Lower leg skin (tissue), 4 donors: ENCODE results near the gene SF3B2. TPM values are rescaled to one million over a fixed set of nuclear protein-coding genes. Genes with fewer than 3 reads are reported as not detected.
A peak's percentile ranks its signal among the peaks of the same experiment; 100 is the strongest.
"Not testable (repeated sequence)": the region's sequence is repeated elsewhere in the genome, so short reads cannot be mapped to it uniquely, and the experiment has no call there.

Experiments used
- DNase-seq, 2 donors: peaks; one replicate each; pipeline ENCODE4 v3.0.0-alpha.2; 2019; ENCODE audit warnings: low spot score in 2 of 2
- H3K4me3 ChIP-seq: fragments of 200-600 bp; sonication (generic); 2 replicates; pipeline ENCODE4 v1.5.1; 2017; ENCODE audit warnings: mild to moderate bottlenecking, low read depth; ENCODE audit not compliant: poor library complexity, severe bottlenecking
- CTCF ChIP-seq, 3 donors: fragments of 450-650 bp; IDR thresholded peaks; one replicate each; pipeline ENCODE4 v1.5.1; 2016; ENCODE audit warnings: antibody characterized with exemption in 3 of 3, mild to moderate bottlenecking in 3 of 3, moderate library complexity in 2 of 3
- POLR2A ChIP-seq, 2 donors: fragments of 450-650 bp; IDR thresholded peaks; one replicate each; pipeline ENCODE4 v1.6.1; 2016 to 2017; ENCODE audit warnings: antibody characterized with exemption in 2 of 2, mild to moderate bottlenecking in 1 of 2, moderate library complexity in 1 of 2
- WGBS, 2 donors: methylation state at CpG; one replicate each; pipeline ENCODE4 v1.1.5; 2018; 5-methylcytosine and 5-hydroxymethylcytosine counted together
- intact Hi-C: fragments of 100-400 bp; cut with DNase I; formaldehyde crosslinking; loops from one replicate; pipeline ENCODE4 v1.15.0; 2023; ENCODE audit warnings: low total_unique reads
- total RNA-seq, 4 donors: library from RNA; depleted of rRNA; stranded (reverse); fragments of >200 nt; gene quantifications; one replicate each; pipeline ENCODE4 v1.1.0, GENCODE V29; 2016

The SF3B2 gene
- total RNA-seq, 4 donors from 2014 or later: 94.3 to 160 (median 114) TPM

DNA sequence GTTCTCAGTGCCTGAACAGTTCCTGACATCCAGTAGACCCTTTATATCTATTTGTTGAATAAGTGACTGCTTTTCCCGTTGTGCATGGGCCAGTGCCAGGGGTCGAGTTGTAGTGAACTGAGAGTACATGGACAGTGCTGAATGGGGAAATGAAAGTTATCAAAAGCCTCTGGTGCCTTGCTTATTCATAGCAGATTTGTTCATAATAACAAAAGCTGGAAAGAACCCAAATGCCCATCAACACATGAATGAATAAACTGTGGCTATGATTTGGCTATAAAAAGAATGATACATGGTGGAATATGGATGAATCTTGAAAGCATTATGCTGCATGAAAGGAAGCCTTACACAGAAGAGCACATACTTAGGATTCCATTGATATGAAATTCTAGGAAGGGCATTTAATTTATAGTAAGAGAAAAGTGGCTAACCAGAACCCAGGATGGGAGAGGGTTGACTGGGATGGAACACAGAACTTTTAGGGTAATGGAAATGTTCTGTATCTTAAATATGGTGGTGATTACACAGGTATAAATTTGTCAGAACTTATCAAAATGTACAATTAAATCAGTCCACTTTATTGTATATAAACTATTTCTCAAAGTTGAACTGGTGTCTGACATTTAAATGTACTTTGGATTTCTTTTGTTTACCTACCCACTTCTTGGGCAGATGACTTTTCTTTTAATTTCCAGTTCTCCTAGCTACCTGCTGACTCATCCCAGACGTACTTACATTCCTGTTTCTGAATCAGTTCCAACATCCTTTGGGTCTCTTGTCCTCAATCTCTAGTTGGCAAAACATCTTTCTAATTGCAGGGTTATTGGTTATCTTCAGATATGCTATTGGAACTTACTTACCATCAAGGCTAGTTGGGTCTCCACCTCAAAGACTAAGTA lies 60.7 kb downstream of the SF3B2 start:
- TF ChIP-seq POLR2A (IDR thresholded peaks at IDR 0.05): no peak
- no peak for DNase-seq
- H3K4me3 ChIP-seq: no peak overlapping the region
- WGBS, 2 donors: 8 to 21% methylated on average over 3 of the region's 3 CpGs
- intact Hi-C loops: no loop called here

DNA sequence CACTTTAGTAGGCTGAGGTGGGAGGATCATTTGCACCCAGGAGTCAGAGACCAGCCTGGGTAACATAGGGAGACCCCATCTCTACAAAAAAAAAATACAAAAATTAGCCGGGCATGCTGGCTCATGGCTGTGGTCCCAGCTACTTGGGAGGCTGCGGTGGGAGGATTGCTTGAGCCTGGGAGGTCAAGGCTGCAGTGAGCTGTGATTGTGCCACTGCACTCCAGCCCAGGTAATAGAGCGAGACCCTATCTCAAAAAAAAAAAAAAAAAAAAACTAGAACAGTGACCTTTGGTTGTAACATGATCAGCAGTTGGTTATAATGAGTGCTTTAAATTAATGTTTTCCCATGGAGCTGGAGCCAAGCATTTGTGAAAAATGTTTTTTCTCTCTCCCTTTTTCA lies 62.8 kb downstream of the SF3B2 start:
- 96 to 98% methylated on average over 3 of the region's 3 CpGs for WGBS, 2 donors
- DNase-seq: peak in 1 of 2 donors; percentile 1
- H3K4me3 ChIP-seq, intact Hi-C loops: not testable (repeated sequence)

DNA sequence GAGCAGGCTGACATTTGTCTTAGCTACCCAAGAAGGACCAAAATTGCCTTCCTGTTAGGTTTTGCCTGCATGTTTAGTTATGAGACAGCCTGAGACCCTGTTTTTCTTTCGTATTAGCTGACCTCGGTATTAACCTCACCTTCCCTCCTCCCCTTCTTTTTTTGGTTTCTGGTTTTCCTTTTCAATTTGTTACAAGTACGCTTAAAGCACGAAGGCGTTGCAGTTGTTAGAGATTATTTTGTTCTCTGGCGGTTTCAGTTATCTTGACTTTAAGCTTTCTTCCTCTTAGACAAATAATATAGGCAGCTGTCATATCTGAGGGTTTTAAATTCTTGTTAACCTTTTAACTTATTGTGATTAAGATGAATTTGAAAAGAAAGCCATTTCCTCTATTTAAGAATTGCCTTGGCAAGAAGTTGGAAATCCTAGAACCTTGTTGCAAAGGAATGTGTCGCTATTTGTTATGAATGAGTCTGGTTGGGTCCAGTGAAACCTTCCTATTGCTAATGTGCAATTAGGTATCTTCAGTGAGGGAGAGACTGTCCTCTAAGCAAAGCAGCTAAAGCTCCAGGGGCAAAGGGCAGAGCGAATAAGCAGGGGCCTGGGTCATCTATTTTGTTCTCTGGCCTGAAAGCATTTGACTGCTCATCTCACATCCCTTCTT lies 63.6 kb downstream of the SF3B2 start:
- no peak overlapping the region for H3K4me3 ChIP-seq
- DNase-seq: peak in 1 of 2 donors; percentile 2
- intact Hi-C loops: no loop called here
- TF ChIP-seq POLR2A (IDR thresholded peaks at IDR 0.05) (no peak), CTCF (IDR thresholded peaks at IDR 0.05) (no peak)
- WGBS, 2 donors: 78 to 79% methylated on average over 8 of the region's 8 CpGs

- intact Hi-C loops: no loop called here
- 72 to 80% methylated on average over 7 of the region's 7 CpGs for WGBS, 2 donors
- H3K4me3 ChIP-seq: no peak overlapping the region
- no peak for TF ChIP-seq CTCF (IDR thresholded peaks at IDR 0.05)
- no peak for TF ChIP-seq POLR2A (IDR thresholded peaks at IDR 0.05)
- DNase-seq: peak in 1 of 2 donors; percentile 20
These were observed 64.6 kb downstream of the SF3B2 start for GRCh38 chr11:66116576-66117361.

DNA sequence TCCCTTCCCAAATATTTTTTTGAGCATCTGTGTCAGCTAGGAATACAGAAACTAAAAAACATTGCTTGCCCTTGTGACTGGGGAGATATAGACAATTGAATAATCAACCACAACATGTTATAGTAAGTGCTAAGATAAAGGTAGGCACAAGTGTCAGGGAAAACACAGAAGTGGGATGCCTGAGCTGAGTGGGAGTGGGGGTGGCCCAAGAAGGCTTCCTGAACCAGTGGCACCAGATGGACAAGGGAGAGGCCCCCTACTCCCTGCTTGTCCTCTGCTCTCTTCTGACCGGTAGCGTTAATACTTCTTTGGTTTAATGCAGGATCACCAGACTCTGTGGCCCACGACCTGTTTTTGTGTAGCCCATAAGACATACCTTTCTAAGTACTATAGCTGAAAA lies 66.7 kb downstream of the SF3B2 start:
- 63 to 94% methylated on average over 3 of the region's 3 CpGs for WGBS, 2 donors
- peak in 1 of 2 donors; percentile 68 for DNase-seq
- TF ChIP-seq CTCF (IDR thresholded peaks at IDR 0.05): no peak
- TF ChIP-seq POLR2A (IDR thresholded peaks at IDR 0.05): no peak
- intact Hi-C loops: no loop called here
- H3K4me3 ChIP-seq: no peak overlapping the region

Other genes with a start within 250 kb of the SF3B2 start
- gene SNX32, start 218.4 kb upstream of the SF3B2 start, total RNA-seq: under 1 TPM; 0.21 to 0.99 (median 0.67) TPM
- 100 to 1,000 TPM; 417 to 706 (median 504) TPM for gene CFL1, start 194.2 kb upstream of the SF3B2 start, total RNA-seq
- 10 to 100 TPM; 29.3 to 38.1 (median 37.1) TPM for gene MUS81, start 191.9 kb upstream of the SF3B2 start, total RNA-seq
- gene EFEMP2, start 179.6 kb upstream of the SF3B2 start, total RNA-seq: 10 to 100 TPM; 12.0 to 29.8 (median 16.3) TPM
- gene CTSW, start 172.5 kb upstream of the SF3B2 start, total RNA-seq: under 1 TPM in 3 of 4 donors, not detected in 1; 0.29 to 0.55 (median 0.29) TPM
- gene FIBP, start 163.9 kb upstream of the SF3B2 start, total RNA-seq: 100 to 1,000 TPM in 2 of 4 donors, 10 to 100 TPM in 2; 69.4 to 103 (median 86.2) TPM
- 10 to 100 TPM; 44.9 to 61.0 (median 53.1) TPM for gene CCDC85B, start 161.7 kb upstream of the SF3B2 start, total RNA-seq
- 1 to 10 TPM; 2.4 to 7.5 (median 5.3) TPM for gene FOSL1, start 152.0 kb upstream of the SF3B2 start, total RNA-seq
- 10 to 100 TPM; 21.2 to 32.8 (median 26.5) TPM for gene C11orf68, start 133.3 kb upstream of the SF3B2 start, total RNA-seq
- 100 to 1,000 TPM in 2 of 4 donors, 10 to 100 TPM in 2; 81.5 to 152 (median 107) TPM for gene DRAP1, start 132.9 kb upstream of the SF3B2 start, total RNA-seq
- gene TSGA10IP, start 106.9 kb upstream of the SF3B2 start, total RNA-seq: not detected
- 10 to 100 TPM; 35.0 to 73.5 (median 55.4) TPM for gene SART1, start 90.6 kb upstream of the SF3B2 start, total RNA-seq
- 10 to 100 TPM; 48.3 to 66.0 (median 57.2) TPM for gene EIF1AD, start 50.2 kb upstream of the SF3B2 start, total RNA-seq
- gene BANF1, start 49.9 kb upstream of the SF3B2 start, total RNA-seq: 10 to 100 TPM; 29.3 to 41.0 (median 36.1) TPM
- 1,000 to 10,000 TPM in 3 of 4 donors, 100 to 1,000 TPM in 1; 734 to 2,600 (median 1,315) TPM for gene CST6, start 40.4 kb upstream of the SF3B2 start, total RNA-seq
- gene CATSPER1, start 25.9 kb upstream of the SF3B2 start, total RNA-seq: not detected
- gene GAL3ST3, start 3.2 kb upstream of the SF3B2 start, total RNA-seq: not detected
- 10 to 100 TPM; 26.7 to 41.1 (median 32.4) TPM for gene PACS1, start 17.9 kb downstream of the SF3B2 start, total RNA-seq
- gene KLC2, start 205.3 kb downstream of the SF3B2 start, total RNA-seq: 10 to 100 TPM; 16.8 to 37.3 (median 23.0) TPM
- gene RAB1B, start 216.3 kb downstream of the SF3B2 start, total RNA-seq: 100 to 1,000 TPM; 118 to 143 (median 126) TPM
- gene CNIH2, start 225.8 kb downstream of the SF3B2 start, total RNA-seq: 1 to 10 TPM in 1 of 4 donors, under 1 TPM in 1, not detected in 2; 0.42 to 3.2 TPM
- 10 to 100 TPM; 55.3 to 76.2 (median 74.1) TPM for gene YIF1A, start 236.8 kb downstream of the SF3B2 start, total RNA-seq
- gene TMEM151A, start 239.5 kb downstream of the SF3B2 start, total RNA-seq: not detected